GM23338 (cell line): ENCODE data around the gene ST3GAL4.

ENCODE experiments used
- CREB1 ChIP-seq: fragments of 250-450 bp; sonication (Bioruptor Pico); IDR thresholded peaks from 2 replicates; pipeline ENCODE4 v1.5.0; 2020; ENCODE audit warnings: low read depth, mild to moderate bottlenecking, moderate library complexity
- EZH2 ChIP-seq: fragments of 200-600 bp; sonication (generic); IDR thresholded peaks from one replicate; pipeline ENCODE4 v1.8.0; 2017; ENCODE audit warnings: antibody characterized with exemption, mild to moderate bottlenecking, low read depth; ENCODE audit not compliant: unreplicated experiment
- EZH2phosphoT487 ChIP-seq: fragments of 200-600 bp; sonication (generic); IDR thresholded peaks from one replicate; pipeline ENCODE4 v1.8.1; 2018; ENCODE audit warnings: antibody characterized with exemption; ENCODE audit not compliant: unreplicated experiment
- POLR2AphosphoS5 ChIP-seq: IDR thresholded peaks from 2 replicates; pipeline ENCODE4 v1.6.1; 2016; ENCODE audit warnings: antibody characterized with exemption, low read depth
- TF ChIP-seq, protein P1 (sequence below), 2 experiments: fragments of 200-600 bp in 1 of 2; sonication (generic) in 1 of 2; conservative IDR thresholded peaks; 2 replicates each; pipeline versions ENCODE4 v1.5.1 to v1.6.1; 2016 to 2017; ENCODE audit warnings: antibody characterized with exemption in 2 of 2, low read depth in 2 of 2, mild to moderate bottlenecking in 2 of 2, moderate library complexity in 1 of 2
- TF ChIP-seq, protein P2 (sequence below): IDR thresholded peaks from one replicate; pipeline ENCODE4 v1.6.1; 2018; ENCODE audit warnings: antibody characterized with exemption; ENCODE audit not compliant: unreplicated experiment

DNA sequence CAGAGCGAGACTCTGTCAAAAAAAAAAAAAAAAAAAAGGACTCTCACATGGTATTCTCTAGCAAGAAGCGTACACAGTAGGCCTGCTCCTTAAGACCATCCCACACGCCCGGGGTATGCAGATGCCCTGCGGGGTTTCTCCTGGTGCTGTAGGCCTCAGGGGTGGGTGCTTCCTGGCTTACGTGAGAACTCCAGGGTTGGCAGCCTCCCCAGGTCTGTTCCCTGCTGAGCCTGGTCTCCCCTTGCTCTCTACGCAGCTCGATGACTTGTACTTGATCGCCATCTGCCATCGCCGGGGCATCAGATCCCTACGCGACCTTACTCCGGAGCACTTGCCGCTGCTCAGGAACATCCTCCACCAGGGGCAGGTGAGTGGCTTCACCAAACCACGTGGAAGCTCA lies 12.4 kb upstream of the ST3GAL4 start:
- no peak for TF ChIP-seq POLR2AphosphoS5
- TF ChIP-seq, protein P1, sequence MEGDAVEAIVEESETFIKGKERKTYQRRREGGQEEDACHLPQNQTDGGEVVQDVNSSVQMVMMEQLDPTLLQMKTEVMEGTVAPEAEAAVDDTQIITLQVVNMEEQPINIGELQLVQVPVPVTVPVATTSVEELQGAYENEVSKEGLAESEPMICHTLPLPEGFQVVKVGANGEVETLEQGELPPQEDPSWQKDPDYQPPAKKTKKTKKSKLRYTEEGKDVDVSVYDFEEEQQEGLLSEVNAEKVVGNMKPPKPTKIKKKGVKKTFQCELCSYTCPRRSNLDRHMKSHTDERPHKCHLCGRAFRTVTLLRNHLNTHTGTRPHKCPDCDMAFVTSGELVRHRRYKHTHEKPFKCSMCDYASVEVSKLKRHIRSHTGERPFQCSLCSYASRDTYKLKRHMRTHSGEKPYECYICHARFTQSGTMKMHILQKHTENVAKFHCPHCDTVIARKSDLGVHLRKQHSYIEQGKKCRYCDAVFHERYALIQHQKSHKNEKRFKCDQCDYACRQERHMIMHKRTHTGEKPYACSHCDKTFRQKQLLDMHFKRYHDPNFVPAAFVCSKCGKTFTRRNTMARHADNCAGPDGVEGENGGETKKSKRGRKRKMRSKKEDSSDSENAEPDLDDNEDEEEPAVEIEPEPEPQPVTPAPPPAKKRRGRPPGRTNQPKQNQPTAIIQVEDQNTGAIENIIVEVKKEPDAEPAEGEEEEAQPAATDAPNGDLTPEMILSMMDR (conservative IDR thresholded peaks at IDR 0.05; ENCODE audit: low read depth in 2 of 2), result no peak
- no peak for TF ChIP-seq EZH2phosphoT487
- TF ChIP-seq, protein P2, sequence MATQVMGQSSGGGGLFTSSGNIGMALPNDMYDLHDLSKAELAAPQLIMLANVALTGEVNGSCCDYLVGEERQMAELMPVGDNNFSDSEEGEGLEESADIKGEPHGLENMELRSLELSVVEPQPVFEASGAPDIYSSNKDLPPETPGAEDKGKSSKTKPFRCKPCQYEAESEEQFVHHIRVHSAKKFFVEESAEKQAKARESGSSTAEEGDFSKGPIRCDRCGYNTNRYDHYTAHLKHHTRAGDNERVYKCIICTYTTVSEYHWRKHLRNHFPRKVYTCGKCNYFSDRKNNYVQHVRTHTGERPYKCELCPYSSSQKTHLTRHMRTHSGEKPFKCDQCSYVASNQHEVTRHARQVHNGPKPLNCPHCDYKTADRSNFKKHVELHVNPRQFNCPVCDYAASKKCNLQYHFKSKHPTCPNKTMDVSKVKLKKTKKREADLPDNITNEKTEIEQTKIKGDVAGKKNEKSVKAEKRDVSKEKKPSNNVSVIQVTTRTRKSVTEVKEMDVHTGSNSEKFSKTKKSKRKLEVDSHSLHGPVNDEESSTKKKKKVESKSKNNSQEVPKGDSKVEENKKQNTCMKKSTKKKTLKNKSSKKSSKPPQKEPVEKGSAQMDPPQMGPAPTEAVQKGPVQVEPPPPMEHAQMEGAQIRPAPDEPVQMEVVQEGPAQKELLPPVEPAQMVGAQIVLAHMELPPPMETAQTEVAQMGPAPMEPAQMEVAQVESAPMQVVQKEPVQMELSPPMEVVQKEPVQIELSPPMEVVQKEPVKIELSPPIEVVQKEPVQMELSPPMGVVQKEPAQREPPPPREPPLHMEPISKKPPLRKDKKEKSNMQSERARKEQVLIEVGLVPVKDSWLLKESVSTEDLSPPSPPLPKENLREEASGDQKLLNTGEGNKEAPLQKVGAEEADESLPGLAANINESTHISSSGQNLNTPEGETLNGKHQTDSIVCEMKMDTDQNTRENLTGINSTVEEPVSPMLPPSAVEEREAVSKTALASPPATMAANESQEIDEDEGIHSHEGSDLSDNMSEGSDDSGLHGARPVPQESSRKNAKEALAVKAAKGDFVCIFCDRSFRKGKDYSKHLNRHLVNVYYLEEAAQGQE, result no peak
- TF ChIP-seq EZH2, result no peak
- no peak for TF ChIP-seq CREB1
